HepG2 (cell line): Measurements from ENCODE around the gene PLCXD3. TPM values are rescaled to one million over a fixed set of nuclear protein-coding genes. Genes with fewer than 3 reads are reported as not detected.

Experiments
- ATAC-seq: fragments of 200-7000 bp; cut with Tn5 transposase; 3 replicates; pipeline ENCODE4 v1.9.1; 2020; ENCODE audit warnings: mild to moderate bottlenecking, moderate library complexity
- BruUV-seq: library from RNA; stranded (reverse); fragments of 400-500 nt; replicated peaks from 2 replicates; lab custom pipeline; 2021; lab: Mats Ljungman, UMichigan
- CTCF ChIA-PET: fragments of 300-600 bp; formaldehyde crosslinking; extraction: SDS; loops from one replicate; lab custom pipeline; 2021; ENCODE audit warnings: low total read pairs, inconsistent platforms, low intra/inter-chr PET ratio; lab: Yijun Ruan, JAX
- POLR2A ChIA-PET: fragments of 350-600 bp; sonication (Branson Sonifier 250); formaldehyde crosslinking; loops from one replicate; lab custom pipeline; 2020; ENCODE audit warnings: antibody characterized with exemption, inconsistent platforms; lab: Yijun Ruan, JAX
- DNase-seq: peaks from one replicate; pipeline ENCODE4 v3.0.0-alpha.2; 2015; ENCODE audit warnings: low spot score
- FAIRE-seq: peaks from 3 replicates; lab custom pipeline; 2011; peaks lifted over from hg19 to GRCh38; lab: Jason Lieb, UNC
- H2AFZ ChIP-seq: one replicate; pipeline ENCODE4 v1.6.1; 2011; ENCODE audit warnings: low read length, inconsistent platforms
- H3K27ac ChIP-seq: fragments of 300-600 bp; 3 replicates; pipeline ENCODE4 v1.8.0; 2011; ENCODE audit warnings: mixed run types, mild to moderate bottlenecking, mixed read lengths, low read length, inconsistent platforms; ENCODE audit not compliant: insufficient read depth; ENCODE audit errors: extremely low read length
- H3K27me3 ChIP-seq, 2 experiments: fragments of 200-600 bp in 1 of 2; 2 replicates in 1 of 2; 3 replicates in 1 of 2; pipeline versions ENCODE4 v1.6.0 to v1.8.0; 2011; ENCODE audit warnings: low read length in 2 of 2, mild to moderate bottlenecking in 2 of 2, moderate library complexity in 2 of 2, inconsistent platforms in 1 of 2; ENCODE audit not compliant: insufficient read depth in 2 of 2, control insufficient read depth in 1 of 2
- H3K36me3 ChIP-seq, 2 experiments: fragments of 200-600 bp in 1 of 2; replicated peaks in 1 of 2; 2 replicates in 1 of 2; 3 replicates in 1 of 2; pipeline versions ENCODE4 v1.5.1 to v1.8.0; 2011; ENCODE audit warnings: low read length in 2 of 2, inconsistent platforms in 1 of 2; ENCODE audit not compliant: insufficient read depth in 2 of 2, control insufficient read depth in 1 of 2
- H3K4me1 ChIP-seq: 2 replicates; pipeline ENCODE4 v1.5.1; 2012; ENCODE audit warnings: low read length, inconsistent platforms; ENCODE audit not compliant: insufficient read depth
- H3K4me2 ChIP-seq: 2 replicates; pipeline ENCODE4 v1.6.0; 2011; ENCODE audit warnings: low read depth, low read length, inconsistent platforms
- H3K4me3 ChIP-seq, 3 experiments: fragments of 200-600 bp in 1 of 3; sonication (generic), shearing (Covaris generic) in 1 of 3; replicated peaks in 1 of 3; 2 replicates each; pipeline ENCODE4 v1.5.1; 2011 to 2016; ENCODE audit warnings: low read length in 3 of 3, inconsistent platforms in 2 of 3, low read depth in 2 of 3, mild to moderate bottlenecking in 2 of 3, control low read depth in 1 of 3, mixed read lengths in 1 of 3; ENCODE audit not compliant: insufficient read depth in 1 of 3
- H3K79me2 ChIP-seq: one replicate; pipeline ENCODE4 v1.6.1; 2011; ENCODE audit warnings: low read length, inconsistent platforms; ENCODE audit not compliant: insufficient read depth
- H3K9ac ChIP-seq: 2 replicates; pipeline ENCODE4 v1.6.0; 2011; ENCODE audit warnings: mild to moderate bottlenecking, low read depth, low read length, inconsistent platforms; ENCODE audit not compliant: insufficient read depth
- H3K9me3 ChIP-seq: 2 replicates; pipeline ENCODE4 v1.5.1; 2012; ENCODE audit warnings: mild to moderate bottlenecking, low read length
- H4K20me1 ChIP-seq: 2 replicates; pipeline ENCODE4 v1.6.0; 2011; ENCODE audit warnings: inconsistent platforms, mild to moderate bottlenecking, low read length, moderate library complexity; ENCODE audit not compliant: insufficient read depth
- CEBPB ChIP-seq: IDR thresholded peaks from 2 replicates; pipeline ENCODE4 v1.6.1; 2011; ENCODE audit warnings: low read depth, low read length, improper control_type of control experiment, borderline replicate concordance
- DNMT3B ChIP-seq: conservative IDR thresholded peaks from 2 replicates; pipeline ENCODE4 v1.6.1; 2016; ENCODE audit warnings: missing biosample characterization, control low read depth
- FOXA3 ChIP-seq: IDR thresholded peaks from 2 replicates; pipeline ENCODE4 v1.6.1; 2016; ENCODE audit warnings: missing genetic modification reagents, missing compliant biosample characterization
- MEF2D ChIP-seq: sonication (generic); formaldehyde crosslinking; IDR thresholded peaks from 2 replicates; pipeline ENCODE4 v1.5.1; 2020; ENCODE audit warnings: mild to moderate bottlenecking, missing genetic modification reagents
- MTF2 ChIP-seq: sonication (generic); formaldehyde crosslinking; IDR thresholded peaks from 2 replicates; pipeline ENCODE4 v1.5.0; 2020; ENCODE audit warnings: missing genetic modification reagents, borderline replicate concordance
- NCOA1 ChIP-seq: sonication (generic); formaldehyde crosslinking; IDR thresholded peaks from 2 replicates; pipeline ENCODE4 v1.9.0; 2021; ENCODE audit warnings: missing genetic modification reagents
- PITX1 ChIP-seq: sonication (generic); formaldehyde crosslinking; IDR thresholded peaks from 2 replicates; pipeline ENCODE4 v1.5.1; 2020; ENCODE audit warnings: mild to moderate bottlenecking, missing genetic modification reagents
- POLR2AphosphoS2 ChIP-seq: IDR thresholded peaks from 2 replicates; pipeline ENCODE4 v1.6.1; 2011; ENCODE audit warnings: low read depth, low read length, improper control_type of control experiment
- RXRB ChIP-seq: IDR thresholded peaks from 2 replicates; pipeline ENCODE4 v1.6.1; 2016; ENCODE audit warnings: borderline replicate concordance, missing genetic modification reagents, missing compliant biosample characterization
- SIN3A ChIP-seq: IDR thresholded peaks from 2 replicates; pipeline ENCODE4 v1.6.1; 2011; ENCODE audit warnings: low read depth, mild to moderate bottlenecking, control low read depth, low read length, borderline replicate concordance
- SMAD1 ChIP-seq: sonication (generic); formaldehyde crosslinking; IDR thresholded peaks from 2 replicates; pipeline ENCODE4 v1.4.0; 2020; ENCODE audit warnings: missing genetic modification reagents, low read depth, mild to moderate bottlenecking, borderline replicate concordance
- SP1 ChIP-seq, 2 experiments: fragments of 450-650 bp in 1 of 2; sonication (generic) in 1 of 2; formaldehyde crosslinking in 1 of 2; IDR thresholded peaks; 2 replicates each; pipeline versions ENCODE4 v1.4.0 to v1.6.1; 2016 to 2020; ENCODE audit warnings: missing genetic modification reagents in 1 of 2
- TEAD3 ChIP-seq: optimal IDR thresholded peaks from 2 replicates; pipeline ENCODE3; 2016; ENCODE audit warnings: borderline replicate concordance
- ZBTB42 ChIP-seq: sonication (generic); formaldehyde crosslinking; IDR thresholded peaks from 2 replicates; pipeline ENCODE4 v1.5.0; 2020; ENCODE audit warnings: mild to moderate bottlenecking, missing genetic modification reagents
- ZNF143 ChIP-seq: sonication (generic); formaldehyde crosslinking; IDR thresholded peaks from 2 replicates; pipeline ENCODE4 v1.4.0; 2020; ENCODE audit warnings: missing genetic modification reagents
- ZNF296 ChIP-seq: sonication (generic); formaldehyde crosslinking; conservative IDR thresholded peaks from 2 replicates; pipeline ENCODE4 v1.5.0; 2020; ENCODE audit warnings: mild to moderate bottlenecking, missing genetic modification reagents
- ZNF44 ChIP-seq: sonication (generic); formaldehyde crosslinking; IDR thresholded peaks from 2 replicates; pipeline ENCODE4 v1.5.1; 2020; ENCODE audit warnings: mild to moderate bottlenecking, missing genetic modification reagents
- ZNF720 ChIP-seq: sonication (generic); formaldehyde crosslinking; IDR thresholded peaks from 2 replicates; pipeline ENCODE4 v1.4.0; 2020; ENCODE audit warnings: missing genetic modification reagents
- WGBS: methylation state at CpG from one replicate; pipeline ENCODE4 v1.1.6; 2017; ENCODE audit warnings: low lambda C conversion rate; 5-methylcytosine and 5-hydroxymethylcytosine counted together
- in situ Hi-C: cut with HindIII; loops from 2 replicates; pipeline ENCODE4 v1.10.0; 2017; ENCODE audit warnings: low pct_unique_long_range_greater_than_20kb; ENCODE audit not compliant: extremely low pct_ligation_motif_present
- intact Hi-C: fragments of 100-400 bp; cut with micrococcal nuclease; formaldehyde crosslinking; loops from one replicate; pipeline ENCODE4 v1.10.0; 2022; ENCODE audit not compliant: unreplicated experiment
- polyA plus RNA-seq, 8 experiments: library from polyadenylated mRNA; depleted of rRNA in 3 of 8; stranded (reverse) in 7 of 8; unstranded in 1 of 8; fragments of >200 nt; fragmentation: Illumina TruSeq in 4 of 8; extraction: Trizol in 4 of 8; gene quantifications; 2 replicates each; pipeline versions ENCODE4 v1.2.1 to v1.2.3, GENCODE V29; 2011 to 2016; ENCODE audit warnings: low read depth in 4 of 8, missing spikeins in 1 of 8, mixed read lengths in 1 of 8; ENCODE audit not compliant: insufficient read depth in 1 of 8
- total RNA-seq, 5 experiments: library from RNA; depleted of rRNA; stranded (reverse); fragments of >200 nt; fragmentation: Illumina TruSeq; extraction: Trizol; gene quantifications; 2 replicates each; pipeline ENCODE4 v1.2.3, GENCODE V29; 2016; ENCODE audit warnings: low read depth in 1 of 5
- TF ChIP-seq, protein P1 (sequence below): sonication (generic); formaldehyde crosslinking; IDR thresholded peaks from 2 replicates; pipeline ENCODE4 v1.8.0; 2022; ENCODE audit warnings: missing genetic modification reagents, mild to moderate bottlenecking, inconsistent platforms, borderline replicate concordance

The PLCXD3 gene
- total and polyA plus RNA-seq, 2 of the 13 experiments (the other 11 are each of a cell fraction or from before 2014, with no cell fraction given): not detected

- no peak for TF ChIP-seq SIN3A
- TF ChIP-seq POLR2AphosphoS2: no peak
- no peak for TF ChIP-seq FOXA3 (CRISPR knock-in tag)
- TF ChIP-seq RXRB (CRISPR knock-in tag): no peak
- TF ChIP-seq SMAD1 (CRISPR knock-in tag): no peak
- TF ChIP-seq MTF2 (CRISPR knock-in tag): no peak
- TF ChIP-seq ZNF720 (CRISPR knock-in tag): no peak
- TF ChIP-seq SP1 (IDR thresholded peaks at IDR 0.05): no peak
- no peak for TF ChIP-seq SP1 (CRISPR knock-in tag; IDR thresholded peaks at IDR 0.05)
- no peak for TF ChIP-seq CEBPB
- no peak for TF ChIP-seq PITX1 (CRISPR knock-in tag)
- no peak for TF ChIP-seq TEAD3 (CRISPR knock-in tag)
- TF ChIP-seq DNMT3B: no peak
Measured at GRCh38 chr5:41305056-41305455, 205.3 kb downstream of the PLCXD3 start (continued).

DNA sequence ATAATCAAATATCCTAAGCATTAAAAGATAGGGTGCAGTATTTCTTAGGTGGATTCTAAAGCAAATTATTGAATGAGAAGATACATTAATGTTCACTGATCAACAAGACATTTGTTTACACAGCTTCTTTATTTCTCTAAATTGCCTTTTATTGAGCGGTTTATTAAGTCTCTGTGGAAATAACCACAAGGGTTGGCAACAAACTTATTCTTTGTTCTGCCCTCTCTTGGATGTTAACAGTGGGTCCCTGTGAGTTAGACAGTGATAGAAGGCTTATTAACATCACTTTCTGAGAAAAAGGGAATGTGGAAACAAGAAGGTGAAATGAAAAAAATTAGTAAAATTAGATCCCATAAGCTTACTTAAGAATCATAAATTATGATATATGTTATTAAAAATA is 214.3 kb downstream of the PLCXD3 start:
- no peaks in the 10 kb centered on the region for H4K20me1 ChIP-seq
- ATAC-seq (no peak), DNase-seq (no peak), FAIRE-seq (no peak)
- no peak overlapping the region for H3K9ac ChIP-seq
- no peak overlapping the region for H3K27ac ChIP-seq
- H3K27me3 ChIP-seq: no peaks in the 10 kb centered on the region
- H3K36me3 ChIP-seq: no peaks in the 10 kb centered on the region
- no peaks in the 10 kb centered on the region for H3K4me1 ChIP-seq
- 0% methylated on average over 1 of the region's 1 CpG for WGBS
- ChIA-PET CTCF (no interaction called here), POLR2A (no interaction called here)
- no TSS peak for BruUV-seq
- TF ChIP-seq NCOA1 (CRISPR knock-in tag): no peak
- TF ChIP-seq ZNF143 (CRISPR knock-in tag): no peak
- TF ChIP-seq, protein P1, sequence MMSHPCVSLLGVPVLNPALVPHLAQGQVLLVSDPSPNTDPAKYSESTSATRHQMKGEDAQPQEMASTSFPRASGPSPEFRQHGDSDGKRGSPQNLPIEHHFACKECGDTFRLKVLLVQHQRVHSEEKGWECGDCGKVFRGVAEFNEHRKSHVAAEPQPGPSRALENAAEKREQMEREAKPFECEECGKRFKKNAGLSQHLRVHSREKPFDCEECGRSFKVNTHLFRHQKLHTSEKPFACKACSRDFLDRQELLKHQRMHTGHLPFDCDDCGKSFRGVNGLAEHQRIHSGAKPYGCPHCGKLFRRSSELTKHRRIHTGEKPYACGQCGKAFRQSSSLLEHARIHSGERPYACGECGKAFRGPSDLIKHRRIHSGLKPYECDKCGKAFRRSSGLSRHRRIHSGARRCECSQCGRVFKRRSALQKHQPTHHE (CRISPR knock-in tag): no peak
- TF ChIP-seq MEF2D: no peak
- no peak for TF ChIP-seq ZBTB42 (CRISPR knock-in tag)
- TF ChIP-seq ZNF44 (CRISPR knock-in tag): no peak
- no peak for TF ChIP-seq ZNF296 (CRISPR knock-in tag)
- 0 out of 6 replicates have a peak overlapping the region, but pooled peaks of 1 of the 3 experiments have one; percentile 12 for H3K4me3 ChIP-seq
- H2AFZ ChIP-seq: no peak overlapping the region
- intact Hi-C loops (no loop called here), in situ Hi-C loops (no loop called here)
- no peak overlapping the region for H3K4me2 ChIP-seq
- no peaks in the 10 kb centered on the region for H3K79me2 ChIP-seq
- peaks cover 5% of the 10 kb centered on the region; the same call in 1 of the 2 replicates for H3K9me3 ChIP-seq
